Sigmoid colon (tissue), 4 donors: ENCODE measurements around the gene SMC6.

Experiments
- CTCF ChIP-seq, 4 experiments: fragments of 450-650 bp in 3 of 4; fragments of 200-600 bp in 1 of 4; IDR thresholded peaks; one replicate each; pipeline ENCODE4 v1.5.1; 2016 to 2019; ENCODE audit warnings: antibody characterized with exemption in 4 of 4, mild to moderate bottlenecking in 3 of 4, moderate library complexity in 2 of 4
- POLR2A ChIP-seq, 2 donors: fragments of 450-650 bp; IDR thresholded peaks; one replicate each; pipeline ENCODE4 v1.6.1; 2016; ENCODE audit warnings: antibody characterized with exemption in 2 of 2, mild to moderate bottlenecking in 2 of 2, moderate library complexity in 2 of 2
- POLR2AphosphoS5 ChIP-seq, 4 donors: sonication (generic); formaldehyde crosslinking; IDR thresholded peaks; one replicate each; pipeline ENCODE4 v1.6.1; 2017; ENCODE audit warnings: antibody characterized with exemption in 4 of 4

GRCh38 chr2:17758118-17758517 lies 4.5 kb upstream of the SMC6 start:
- TF ChIP-seq CTCF (IDR thresholded peaks at IDR 0.05) (no peak), POLR2AphosphoS5 (IDR thresholded peaks at IDR 0.05) (no peak), POLR2A (IDR thresholded peaks at IDR 0.05) (no peak)
